HTERT RPE-1 (cell line): Measurements from ENCODE around the gene PTPRM.

Experiments
- in situ Hi-C: fragments of 300-500 bp; cut with MboI; formaldehyde crosslinking; loops from 4 replicates; pipeline ENCODE4 v1.14.3; 2020; ENCODE audit warnings: low sequenced_read_pairs

The PTPRM gene

DNA sequence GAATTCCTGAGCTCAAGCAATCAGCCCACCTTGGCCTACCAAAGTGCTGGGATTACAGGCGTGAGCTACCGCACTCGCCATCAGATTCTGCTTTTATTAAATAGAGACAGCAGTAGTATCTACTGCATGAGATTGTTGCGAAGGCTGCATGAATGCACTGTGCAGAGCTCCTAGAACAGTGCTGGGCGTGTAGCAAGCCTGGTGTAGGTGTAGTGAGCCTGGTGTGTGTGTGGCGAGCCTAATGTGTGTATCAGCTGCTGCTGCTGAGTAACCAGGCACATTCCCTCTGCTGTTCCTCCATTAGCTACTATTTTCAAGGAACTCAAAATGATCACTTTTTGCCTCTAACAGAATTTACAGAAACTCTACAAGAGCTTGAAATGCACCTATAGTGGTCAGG lies 57.6 kb downstream of the PTPRM start:
- in situ Hi-C loops = no loop called here

DNA sequence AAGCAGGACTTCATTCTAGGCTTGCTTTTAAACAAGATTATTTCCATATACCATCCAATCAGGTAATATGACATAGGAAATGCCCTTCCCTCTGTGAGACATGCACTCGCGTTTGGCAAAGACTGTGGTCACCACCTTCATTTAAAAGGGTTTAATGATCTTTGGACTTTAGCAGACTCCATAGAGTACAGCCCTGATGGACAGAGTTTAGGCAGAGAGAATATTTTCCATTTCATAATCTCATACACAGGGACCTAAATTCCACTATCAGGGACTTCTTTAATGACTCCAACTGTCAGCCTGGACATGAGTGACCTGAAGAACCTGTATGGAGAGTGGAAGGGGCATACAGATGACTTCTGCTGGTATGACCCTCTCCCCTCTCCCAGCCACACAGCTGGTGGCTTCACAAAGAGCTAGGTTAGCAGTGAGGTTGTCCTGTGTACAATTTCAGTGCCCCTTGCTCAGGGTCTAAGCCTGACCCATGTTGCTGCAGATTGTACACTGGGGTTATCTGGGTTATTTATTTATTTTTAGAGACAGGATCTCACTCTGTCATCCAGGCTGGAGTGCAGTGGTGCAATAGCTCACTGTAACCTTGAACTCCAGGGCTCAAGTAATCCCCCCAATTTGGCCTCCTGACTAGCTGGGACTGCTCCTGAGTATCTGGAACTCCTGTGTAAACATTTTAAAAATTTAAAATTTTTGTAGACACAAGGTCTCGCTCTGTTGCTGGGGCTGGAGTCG lies 59.2 kb downstream of the PTPRM start:
- in situ Hi-C loops = no loop called here

DNA sequence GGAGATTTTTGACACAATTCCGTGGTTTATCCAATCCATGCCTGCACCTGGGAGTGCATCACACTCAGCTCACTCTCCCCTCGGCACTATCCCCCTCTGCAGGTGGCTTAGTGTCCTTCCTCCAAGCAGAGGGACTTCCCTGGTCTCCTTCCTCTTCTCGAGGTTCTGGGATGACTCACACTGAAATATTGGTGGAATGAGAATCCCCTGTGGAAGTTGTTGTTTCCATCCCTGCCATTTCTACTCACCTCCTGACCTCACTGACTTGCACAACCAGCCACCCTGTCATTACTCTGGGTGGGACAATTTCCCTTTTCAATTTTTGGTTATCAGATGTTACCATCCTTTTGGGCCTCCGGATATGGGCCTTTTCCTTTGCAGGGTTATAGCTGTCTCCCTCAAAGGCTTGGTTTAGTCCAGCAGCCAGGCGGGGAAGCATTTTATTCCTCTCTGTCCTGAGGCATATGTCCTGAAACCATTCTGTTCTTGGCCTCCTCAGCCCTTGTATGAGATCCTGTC lies 59.9 kb downstream of the PTPRM start:
- in situ Hi-C loops = no loop called here

DNA sequence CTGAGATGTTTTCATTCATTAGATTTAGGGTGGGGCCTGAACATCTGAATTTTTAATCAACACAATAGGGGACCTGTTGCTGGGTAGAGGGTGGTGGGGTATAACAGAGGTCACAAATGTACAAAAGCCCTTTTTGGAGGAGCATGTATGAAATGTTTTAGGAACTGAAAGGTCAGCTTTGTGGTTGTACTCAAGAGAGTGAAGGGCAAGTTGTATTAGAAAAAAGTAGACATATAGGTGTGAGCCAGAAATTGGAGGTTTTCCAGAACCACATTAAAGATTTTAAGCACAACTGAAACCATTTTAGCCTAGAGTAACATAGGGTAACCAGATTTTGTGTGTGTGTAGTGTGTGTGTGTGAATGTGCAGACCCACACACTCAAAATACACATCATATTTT lies 62.3 kb downstream of the PTPRM start:
- in situ Hi-C loops = no loop called here

DNA sequence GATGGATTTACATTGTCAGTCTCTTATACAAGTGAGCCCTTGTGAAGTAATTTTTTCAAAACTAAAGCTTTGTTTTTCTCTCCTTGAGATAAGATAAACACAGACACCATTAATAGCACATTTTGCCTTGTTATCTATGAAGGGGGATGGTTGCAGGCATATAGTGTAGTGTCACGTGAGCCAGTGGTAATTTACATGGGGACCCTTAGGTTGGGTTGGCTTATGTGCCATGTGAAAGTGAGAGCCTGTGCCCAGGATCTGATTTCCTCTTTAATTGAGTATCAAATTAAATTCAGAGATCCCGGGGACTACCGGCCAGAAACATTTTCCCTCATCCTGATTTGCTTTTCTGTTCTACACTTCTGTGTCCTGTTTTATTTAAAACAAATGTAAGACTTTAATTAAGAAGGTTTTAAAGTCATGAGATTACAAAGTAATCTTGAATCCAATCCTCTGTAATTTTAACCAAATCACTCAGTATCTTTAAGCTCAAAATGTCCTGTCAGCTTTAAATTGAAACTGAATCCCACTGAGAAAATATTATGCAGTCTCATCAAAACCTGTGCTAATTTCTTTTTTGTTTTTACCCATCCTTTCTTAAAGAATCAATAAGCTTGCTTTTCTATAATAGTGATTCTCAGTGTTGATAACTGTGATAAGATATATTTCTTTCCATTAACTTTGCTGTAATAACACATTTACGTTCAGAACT lies 63.8 kb downstream of the PTPRM start:
- in situ Hi-C loops = no loop called here

DNA sequence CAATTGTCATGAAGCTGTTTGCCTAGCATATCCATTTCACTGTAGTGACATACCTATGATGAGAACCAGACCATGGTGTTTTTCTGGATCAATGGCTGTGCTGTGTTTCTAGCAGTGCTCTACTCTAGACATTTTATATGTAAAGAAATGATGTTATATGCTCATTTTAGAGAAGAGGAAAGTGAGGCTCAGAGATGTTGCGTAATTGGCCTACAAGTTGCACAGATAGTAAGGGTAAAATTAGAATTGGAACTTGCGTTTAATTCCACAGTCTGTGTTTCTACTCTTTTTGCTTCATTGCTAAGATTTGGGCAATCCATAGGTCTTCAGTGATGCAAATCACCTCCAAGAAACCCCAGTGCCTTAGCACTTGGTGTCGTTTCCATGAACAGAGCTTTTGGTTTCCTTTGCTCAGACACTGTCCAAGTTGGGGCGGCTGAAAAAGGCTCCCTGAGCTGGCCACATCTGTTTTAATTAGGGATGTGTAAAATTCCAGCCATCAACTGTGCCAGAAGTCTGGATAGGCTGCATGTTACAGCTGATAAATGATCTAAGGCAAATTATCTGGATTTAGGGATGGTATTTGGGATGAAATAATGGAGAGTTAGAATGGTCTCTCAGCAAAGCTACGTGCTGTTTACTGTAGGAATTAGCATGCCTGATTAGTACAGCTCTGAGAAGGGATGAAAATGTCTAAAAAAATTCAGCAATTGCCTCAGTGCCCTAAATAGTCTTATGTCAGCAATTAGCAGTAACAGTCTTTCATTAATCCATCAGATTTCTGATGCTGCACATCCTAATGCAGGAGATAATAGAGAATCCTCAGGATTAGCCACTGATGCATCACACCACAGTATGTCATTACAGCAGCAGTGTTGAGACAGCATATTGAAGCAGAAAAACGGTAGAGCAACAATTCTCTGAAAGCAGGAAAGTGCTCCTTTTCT lies 65.3 kb downstream of the PTPRM start:
- in situ Hi-C loops = no loop called here

DNA sequence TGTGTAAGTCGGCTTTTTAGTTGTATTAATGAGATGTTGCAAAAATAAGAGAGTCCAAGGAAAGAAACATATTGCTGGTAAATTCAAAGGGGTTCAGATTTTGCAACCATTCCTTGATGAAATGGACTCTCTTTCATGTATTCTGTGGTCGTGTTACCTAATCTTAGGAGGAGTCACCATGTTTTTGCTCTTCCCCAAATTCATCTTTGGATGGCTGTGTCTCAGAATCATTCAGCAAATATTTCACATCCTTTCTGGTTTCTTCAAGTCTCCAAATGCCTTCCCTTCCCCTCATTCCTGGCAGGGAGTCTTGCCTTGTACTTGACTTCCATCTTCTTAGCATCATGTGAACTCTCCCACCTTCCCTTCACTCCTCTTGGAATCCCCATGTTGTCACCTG lies 66.1 kb downstream of the PTPRM start:
- in situ Hi-C loops = no loop called here

DNA sequence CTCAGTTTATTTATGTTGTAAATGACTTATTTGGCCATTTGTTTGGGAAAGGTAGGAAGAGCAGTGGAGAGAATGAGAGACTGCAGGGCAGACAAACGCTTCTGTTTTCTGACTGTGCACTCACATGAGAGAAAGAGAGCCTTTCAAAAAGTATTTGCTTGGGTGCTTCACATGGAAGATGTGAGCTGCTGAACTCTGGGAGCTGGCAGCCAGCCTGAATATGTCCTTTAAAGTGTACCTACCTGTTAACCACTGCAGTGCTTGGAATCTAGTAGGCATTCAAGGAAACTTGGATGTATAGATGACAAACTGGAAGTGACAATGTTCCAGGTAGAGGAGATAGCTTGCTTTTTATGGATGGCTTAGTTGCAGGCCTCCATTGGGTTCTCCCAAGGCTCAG lies 68.8 kb downstream of the PTPRM start:
- in situ Hi-C loops = no loop called here

DNA sequence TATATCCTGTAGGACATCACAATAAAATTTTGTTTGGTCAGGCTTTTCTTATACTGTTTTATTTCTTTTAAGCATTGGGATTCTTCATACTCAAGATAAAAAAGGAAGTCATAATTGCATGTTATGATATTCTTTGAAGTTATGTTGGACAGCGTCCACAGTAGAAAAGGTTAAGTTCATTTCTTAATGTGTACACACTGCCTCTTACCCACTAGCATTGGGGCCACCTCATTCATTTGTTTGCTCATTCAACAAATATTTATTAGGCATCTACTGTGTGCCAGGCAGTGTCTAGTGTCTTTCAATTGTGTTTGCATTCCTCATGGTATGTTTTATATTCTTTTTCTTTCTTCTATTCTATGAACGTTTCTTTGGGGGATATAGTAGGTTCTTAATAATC lies 70.2 kb downstream of the PTPRM start:
- in situ Hi-C loops = no loop called here

DNA sequence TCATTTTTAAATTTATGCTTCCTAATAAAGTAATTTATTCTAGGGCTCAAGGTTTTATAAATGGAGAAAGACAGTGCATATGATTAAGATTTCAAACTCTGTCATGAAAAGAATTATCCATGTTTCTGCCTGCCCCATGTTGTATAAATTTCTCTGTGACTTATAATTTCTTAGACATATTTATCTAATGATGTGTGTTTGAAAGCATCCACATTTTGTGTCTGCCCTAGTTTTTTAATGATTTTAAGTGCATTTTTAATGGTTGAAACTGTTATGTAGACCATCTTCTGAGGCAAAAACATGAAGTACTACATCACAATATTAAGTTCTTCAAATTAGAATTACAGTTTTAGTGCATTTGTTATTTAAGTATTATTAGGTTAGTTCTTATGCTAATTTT lies 71.2 kb downstream of the PTPRM start:
- in situ Hi-C loops = no loop called here

DNA sequence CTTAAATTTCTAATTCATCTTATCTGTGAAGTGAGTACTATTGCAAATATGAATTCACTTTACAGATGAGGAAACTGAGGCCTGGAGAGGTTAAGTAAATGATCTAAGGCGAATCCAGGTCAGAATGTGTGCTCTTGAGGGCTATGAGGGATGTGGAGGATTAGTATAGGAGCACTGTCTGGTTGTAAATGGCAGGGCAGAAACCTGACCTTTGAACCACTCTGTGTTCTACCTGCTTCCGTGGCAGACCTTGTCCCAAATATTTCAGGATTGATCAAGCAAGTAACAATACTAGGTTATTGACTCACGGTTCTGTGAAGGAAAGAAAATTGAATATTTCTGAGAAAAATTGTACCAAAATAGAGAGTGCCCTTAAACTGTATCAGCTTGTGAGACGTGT lies 74.7 kb downstream of the PTPRM start:
- in situ Hi-C loops = no loop called here

DNA sequence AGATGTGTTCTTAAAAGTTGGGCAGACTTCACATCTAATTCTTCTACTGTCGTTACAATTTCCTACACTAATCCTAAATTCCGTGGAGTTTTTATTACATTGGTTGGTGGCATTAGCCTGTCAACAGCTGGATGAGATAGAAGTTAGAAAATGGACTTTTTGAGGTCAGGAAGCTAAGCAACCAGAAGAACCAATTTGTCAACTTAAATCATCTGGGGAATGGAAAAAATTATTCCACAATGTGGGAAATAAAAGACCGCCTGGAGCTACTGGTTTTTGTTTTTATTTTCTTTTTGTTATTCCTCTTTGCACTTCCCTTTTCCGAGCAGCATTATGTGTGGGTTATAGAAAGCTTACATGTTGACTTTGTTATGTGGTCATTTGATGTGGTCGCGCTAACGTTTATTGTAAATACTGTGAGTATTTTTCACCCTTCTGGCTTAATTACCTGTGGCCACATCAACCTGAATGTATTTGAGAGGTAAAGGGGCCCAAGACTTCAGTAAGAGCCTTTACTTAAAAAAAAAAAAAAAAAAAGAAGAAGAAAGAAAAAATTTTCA lies 75.3 kb downstream of the PTPRM start:
- in situ Hi-C loops = no loop called here

DNA sequence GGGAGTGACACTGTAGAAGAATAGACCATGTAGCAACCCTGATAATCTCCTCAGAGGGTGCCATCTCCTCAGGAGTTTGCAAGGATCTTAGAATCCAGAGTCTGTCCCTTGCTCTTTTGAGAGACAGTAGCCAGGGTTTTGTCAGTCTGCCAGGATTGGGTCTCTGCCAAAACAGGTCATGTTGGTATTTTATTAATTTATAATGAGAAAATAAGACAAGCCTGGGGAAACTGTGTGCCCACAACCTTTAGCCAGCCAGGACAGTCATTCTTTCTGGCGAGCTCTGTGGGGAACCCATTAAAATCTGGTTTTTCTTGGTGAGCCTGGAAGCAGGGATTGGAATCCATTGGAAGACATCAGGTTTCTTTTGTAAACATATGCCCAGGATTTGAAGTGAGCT lies 78.6 kb downstream of the PTPRM start:
- in situ Hi-C loops = no loop called here

DNA sequence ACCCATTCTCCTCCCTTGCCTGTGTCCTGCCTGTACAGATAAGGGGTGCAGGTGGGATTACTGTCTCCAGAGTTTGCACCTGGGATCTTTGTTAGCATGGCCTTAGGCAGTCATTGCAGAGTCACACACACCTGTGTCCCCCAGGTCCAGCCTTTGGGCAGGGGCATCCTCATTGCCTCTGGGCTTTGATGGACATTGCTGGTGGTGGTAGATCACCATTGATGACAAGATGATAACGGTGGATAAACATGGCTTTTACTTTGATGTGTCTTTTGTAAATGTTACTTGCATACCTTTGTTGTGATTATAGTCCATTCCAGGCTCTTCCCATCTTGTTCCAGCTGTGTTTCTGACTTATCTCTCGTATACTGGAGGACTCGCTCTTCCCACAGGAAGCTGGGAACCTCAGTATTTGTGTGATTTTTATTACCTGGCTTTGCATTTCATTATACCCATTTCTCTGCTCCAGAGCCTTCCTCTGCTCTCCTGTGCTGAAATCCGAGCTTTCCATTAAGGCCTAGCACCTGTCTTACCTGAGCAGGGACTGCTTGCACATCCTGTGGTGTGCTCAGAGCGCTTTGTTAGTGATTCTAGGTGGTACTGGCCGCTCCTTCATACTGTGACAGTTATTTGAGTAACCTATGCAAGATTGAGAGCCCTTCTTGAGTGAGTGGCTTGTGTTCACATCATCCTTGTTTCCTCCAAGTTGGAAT lies 79.2 kb downstream of the PTPRM start:
- in situ Hi-C loops = no loop called here

DNA sequence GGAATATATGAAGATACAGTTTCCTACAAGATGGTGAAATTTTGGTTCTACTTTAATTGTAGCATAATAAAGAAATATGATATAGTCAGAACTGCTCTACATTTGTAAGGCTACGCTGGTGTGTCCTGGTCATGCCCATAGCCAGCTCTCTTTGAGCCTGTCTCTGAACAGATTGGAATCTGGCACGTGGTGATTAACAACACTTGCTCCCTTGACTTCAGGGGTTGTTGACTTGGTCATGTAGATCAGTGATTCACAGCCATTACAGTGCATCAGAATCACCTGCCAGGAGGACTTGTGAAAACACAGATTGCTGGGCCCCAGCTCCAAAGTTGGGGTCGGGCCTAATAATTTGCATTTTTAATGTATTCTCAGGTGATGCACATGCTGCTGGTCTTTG lies 80.4 kb downstream of the PTPRM start:
- in situ Hi-C loops = no loop called here

DNA sequence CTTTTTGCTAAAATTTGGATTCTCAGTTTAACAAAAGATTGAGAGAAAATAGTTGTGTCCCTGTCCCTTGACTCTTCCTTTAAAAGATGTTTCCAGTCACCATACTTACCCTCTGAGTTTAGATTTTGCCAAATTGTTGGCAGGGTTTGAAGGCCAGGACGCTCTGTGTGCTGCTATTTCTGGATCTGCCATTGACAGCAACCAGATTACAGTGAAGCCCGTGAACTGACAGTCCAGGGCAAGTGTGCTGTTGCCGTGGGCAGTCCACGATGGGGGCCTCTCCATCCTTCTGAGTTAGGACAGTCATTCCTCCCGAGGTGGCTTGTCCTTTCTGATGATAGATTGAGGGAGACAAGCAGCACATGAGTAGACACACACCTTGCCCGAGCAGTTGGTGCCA lies 89.9 kb downstream of the PTPRM start:
- in situ Hi-C loops = no loop called here

DNA sequence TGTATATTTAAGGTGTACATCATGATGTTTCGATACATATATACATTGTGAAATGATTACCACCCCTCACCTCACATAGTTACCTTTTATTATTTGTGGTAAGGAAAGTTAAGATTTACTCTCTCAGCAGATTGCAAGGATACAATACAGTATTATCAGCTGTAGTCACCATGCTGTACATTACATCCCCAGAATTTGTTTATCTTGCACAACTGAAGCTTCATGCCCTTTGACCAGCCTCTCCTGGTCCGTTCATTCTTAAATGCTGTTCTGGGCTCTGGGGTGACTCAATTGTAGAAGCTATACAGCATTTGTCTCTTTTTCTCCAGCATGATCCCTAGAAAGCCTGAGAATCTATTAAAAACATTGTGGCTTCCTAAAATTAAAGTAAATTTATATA lies 90.8 kb downstream of the PTPRM start:
- in situ Hi-C loops = no loop called here

DNA sequence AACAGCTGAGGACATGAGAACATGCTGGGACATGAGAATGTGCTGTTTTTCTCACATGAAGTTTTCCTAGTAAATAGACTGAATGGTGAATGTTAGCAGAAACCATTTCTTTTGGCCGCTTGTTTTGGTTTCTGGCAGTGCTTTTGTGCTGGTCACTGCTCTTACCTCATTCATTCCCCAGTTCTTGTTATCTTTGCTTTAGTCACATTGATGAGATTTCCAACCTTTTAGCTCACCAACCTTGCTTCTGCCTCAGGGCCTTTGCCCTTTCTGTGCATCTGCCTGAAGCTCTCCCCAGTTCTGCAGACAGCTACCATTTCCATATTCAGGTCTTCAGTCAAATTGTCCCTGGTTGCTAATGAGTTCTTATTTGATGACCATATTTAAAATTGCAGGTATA lies 91.6 kb downstream of the PTPRM start:
- in situ Hi-C loops = no loop called here

DNA sequence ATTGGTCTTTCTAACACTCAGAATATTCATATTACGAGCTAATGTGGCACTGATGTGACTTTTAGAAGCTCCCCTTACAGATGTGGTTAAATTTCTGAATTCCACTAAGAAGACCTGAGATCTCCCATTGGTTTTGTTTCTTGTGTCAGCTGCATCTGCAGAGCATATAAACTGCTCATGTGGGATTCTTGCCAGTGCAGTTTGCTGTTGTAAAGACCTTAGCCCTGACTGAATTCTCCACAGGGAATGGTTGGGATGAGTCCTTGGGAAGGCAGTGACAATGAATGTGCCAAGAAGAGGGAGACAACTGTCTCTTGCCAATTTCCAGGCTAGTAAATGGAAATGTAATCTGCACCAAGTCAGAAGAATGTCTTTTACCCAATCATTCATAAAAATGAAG lies 94.1 kb downstream of the PTPRM start:
- in situ Hi-C loops = no loop called here

DNA sequence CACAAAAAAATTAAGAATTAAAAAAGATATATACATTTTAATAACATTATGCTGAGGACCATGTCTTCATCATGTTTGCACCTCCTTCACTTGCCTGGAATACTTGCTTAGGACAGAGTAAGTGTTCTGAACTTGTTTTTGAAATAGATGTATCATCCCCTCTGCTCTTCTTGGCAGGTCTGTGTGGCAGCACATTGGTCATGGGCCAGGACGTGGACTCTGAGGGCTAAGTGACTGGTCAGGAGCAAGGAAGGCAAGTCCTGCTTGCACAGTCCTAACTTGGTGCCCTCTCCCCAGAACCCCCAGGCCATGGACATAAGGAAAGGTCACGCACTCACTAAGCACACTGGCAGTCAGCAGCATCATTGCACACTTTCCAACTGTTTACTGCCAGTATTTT lies 95.8 kb downstream of the PTPRM start:
- in situ Hi-C loops = no loop called here
